CD4-positive, alpha-beta T cell (primary cell): Measurements from ENCODE around the gene GPD2. TPM values are rescaled to one million over a fixed set of nuclear protein-coding genes. Genes with fewer than 3 reads are reported as not detected.

Source experiments
- ATAC-seq: fragments of 200-7000 bp; cut with Tn5 transposase; one replicate; pipeline ENCODE4 v1.10.0; 2022; ENCODE audit warnings: mild to moderate bottlenecking; ENCODE audit not compliant: poor library complexity
- CTCF ChIA-PET: fragments of 350-600 bp; sonication (Branson Sonifier 250); formaldehyde crosslinking; loops from one replicate; lab custom pipeline; 2021; ENCODE audit warnings: antibody characterized with exemption, inconsistent platforms; lab: Charles Lee
- POLR2A ChIA-PET: fragments of 350-600 bp; sonication (Branson Sonifier 250); formaldehyde crosslinking; loops from one replicate; lab custom pipeline; 2021; ENCODE audit warnings: antibody characterized with exemption, inconsistent platforms; lab: Charles Lee
- DNase-seq, 14 experiments: peaks; one replicate each; pipeline ENCODE4 v3.0.0-alpha.2; 2013 to 2020; ENCODE audit warnings: mixed read lengths in 2 of 14
- H3K27ac ChIP-seq, 2 donors: one replicate each; pipeline versions ENCODE4 v1.5.1 to v1.7.0; 2013; ENCODE audit warnings: low read length in 2 of 2, low read depth in 1 of 2, mild to moderate bottlenecking in 1 of 2
- H3K27me3 ChIP-seq, 2 experiments: 1 replicate in 1 of 2; 2 replicates in 1 of 2; pipeline versions ENCODE4 v1.6.1 to v1.7.0; 2013; ENCODE audit warnings: low read length in 2 of 2, control low read depth in 1 of 2, mild to moderate bottlenecking in 1 of 2, moderate library complexity in 1 of 2; ENCODE audit not compliant: insufficient read depth in 2 of 2, control insufficient read depth in 1 of 2
- H3K36me3 ChIP-seq: one replicate; pipeline ENCODE4 v1.6.1; 2013; ENCODE audit warnings: low read length, control low read depth; ENCODE audit not compliant: insufficient read depth
- H3K4me1 ChIP-seq: one replicate; pipeline ENCODE4 v1.6.1; 2013; ENCODE audit warnings: low read length, control low read depth; ENCODE audit not compliant: insufficient read depth
- H3K4me3 ChIP-seq: one replicate; pipeline ENCODE4 v1.5.1; 2013; ENCODE audit warnings: mild to moderate bottlenecking, low read length, moderate library complexity
- H3K9me3 ChIP-seq, 2 experiments: 1 replicate in 1 of 2; 2 replicates in 1 of 2; pipeline versions ENCODE4 v1.6.1 to v1.7.0; 2013; ENCODE audit warnings: low read length in 2 of 2, mild to moderate bottlenecking in 2 of 2, control low read depth in 1 of 2, moderate library complexity in 1 of 2; ENCODE audit not compliant: control insufficient read depth in 1 of 2, insufficient read depth in 1 of 2
- H3K27ac Mint-ChIP-seq: one replicate; pipeline ENCODE4 v1.8.0; 2020; ENCODE audit warnings: mixed read lengths
- H3K27me3 Mint-ChIP-seq: one replicate; pipeline ENCODE4 v1.8.0; 2021; ENCODE audit warnings: mixed read lengths
- H3K36me3 Mint-ChIP-seq: one replicate; pipeline ENCODE4 v1.8.0; 2021; ENCODE audit warnings: low read depth, mixed read lengths
- H3K4me1 Mint-ChIP-seq: one replicate; pipeline ENCODE4 v1.8.0; 2021; ENCODE audit warnings: low read depth, mixed read lengths
- H3K4me3 Mint-ChIP-seq: one replicate; pipeline ENCODE4 v1.8.0; 2020; ENCODE audit warnings: mild to moderate bottlenecking, mixed read lengths
- H3K9me3 Mint-ChIP-seq: one replicate; pipeline ENCODE4 v1.8.0; 2020; ENCODE audit warnings: mixed read lengths
- CTCF ChIP-seq: fragments of 200-600 bp; IDR thresholded peaks from one replicate; pipeline ENCODE4 v1.8.0; 2022; ENCODE audit warnings: antibody characterized with exemption, mild to moderate bottlenecking
- intact Hi-C, 2 experiments: fragments of 100-400 bp; cut with DNase I in 1 of 2; cut with micrococcal nuclease in 1 of 2; formaldehyde crosslinking; loops; one replicate each; pipeline versions ENCODE4 v1.15.1 to v1.9.0; 2023 to 2025; cut with DNase I, micrococcal nuclease
- total RNA-seq, 174 experiments: library from RNA in 2 of 174; stranded (reverse) in 2 of 174; gene quantifications; one replicate each; pipeline ENCODE4 v1.2.3 and lab custom pipeline; 2021 to 2026

Gene GPD2
- total RNA-seq, 2 experiments from 2014 or later, result 6.2 to 6.7 TPM

GRCh38 chr2:156437272-156437930, 1.2 kb downstream of the GPD2 start:
- peaks cover 28% of the 10 kb centered on the region for H3K4me1 ChIP-seq
- peak overlapping the region; percentile 96 for H3K4me3 Mint-ChIP-seq
- H3K27ac Mint-ChIP-seq, result peak overlapping the region; percentile 95
- H3K4me3 ChIP-seq, result peak overlapping the region; percentile 80
- DNase-seq (peak in 2 of 14 experiments; percentile 40 to 49), ATAC-seq (no peak)
- ChIA-PET POLR2A (interaction anchor here (0.9 to 4.6 kb wide), 4 partner anchors 37 to 103 kb away, joined by 5 to 50 read pairs (median 24); partner anchors contain the start of gene NR4A2), CTCF (interaction anchor here (0.9 to 1.3 kb wide), 2 partner anchors 103 to 108 kb away, joined by 3 to 7 read pairs; no protein-coding TSS in a partner anchor)
- no peaks in the 10 kb centered on the region for H3K27me3 Mint-ChIP-seq
- no peak overlapping the region for H3K27ac ChIP-seq
- H3K9me3 ChIP-seq, result no peaks in the 10 kb centered on the region
- H3K4me1 Mint-ChIP-seq, result peaks cover 33% of the 10 kb centered on the region
- H3K36me3 Mint-ChIP-seq, result peaks cover 6% of the 10 kb centered on the region
- H3K9me3 Mint-ChIP-seq, result no peaks in the 10 kb centered on the region
- H3K36me3 ChIP-seq, result no peaks in the 10 kb centered on the region
- intact Hi-C loops, result loop anchor here (5.0 kb wide), 2 partner anchors 90 to 105 kb away; partner anchors contain the start of gene NR4A2 (in 1 of the 2)
- no peaks in the 10 kb centered on the region for H3K27me3 ChIP-seq
- no peak for TF ChIP-seq CTCF

DNA sequence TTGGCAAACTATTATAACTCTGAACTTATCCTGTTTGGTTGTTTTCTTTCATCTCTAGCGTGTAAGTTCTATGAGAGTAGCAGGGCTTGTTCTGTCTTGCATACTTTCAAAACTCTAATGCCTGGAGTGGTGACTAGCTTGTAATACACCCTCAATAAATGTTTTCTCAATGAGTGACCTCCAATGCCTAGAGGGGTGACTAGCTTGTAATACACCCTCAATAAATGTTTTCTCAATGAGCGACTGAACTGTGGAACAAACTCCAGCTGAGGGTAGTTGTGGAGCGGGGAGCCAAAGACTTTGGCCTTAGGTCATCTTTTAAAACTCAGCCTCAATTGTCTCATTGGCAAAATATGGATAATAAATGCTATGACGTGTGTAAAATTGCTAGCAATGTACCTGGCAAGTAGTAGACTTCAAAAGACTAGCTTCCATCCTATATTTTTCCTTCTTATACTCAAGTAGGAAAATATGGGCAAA, 1.8 kb downstream of the GPD2 start:
- Histone ChIP-seq H3K4me1 (peaks cover 28% of the 10 kb centered on the region), H3K27me3 (no peaks in the 10 kb centered on the region), H3K4me3 (no peak overlapping the region), H3K27ac (no peak overlapping the region), H3K9me3 (no peaks in the 10 kb centered on the region), H3K36me3 (no peaks in the 10 kb centered on the region)
- POLR2A ChIA-PET, result interaction anchor here (1.2 to 4.6 kb wide), 3 partner anchors 38 to 104 kb away, joined by 6 to 50 read pairs (median 31); partner anchors contain the start of gene NR4A2
- peaks cover 8% of the 10 kb centered on the region for H3K36me3 Mint-ChIP-seq
- no peak for ATAC-seq
- no peaks in the 10 kb centered on the region for H3K9me3 Mint-ChIP-seq
- intact Hi-C loops, result loop anchor here (5.0 kb wide), 2 partner anchors 91 to 106 kb away; partner anchors contain the start of gene NR4A2 (in 1 of the 2)
- peak overlapping the region; percentile 96 for H3K4me3 Mint-ChIP-seq
- CTCF ChIA-PET, result no interaction called here
- H3K4me1 Mint-ChIP-seq, result peaks cover 36% of the 10 kb centered on the region
- H3K27me3 Mint-ChIP-seq, result no peaks in the 10 kb centered on the region
- no peak for DNase-seq
- H3K27ac Mint-ChIP-seq, result peak overlapping the region; percentile 95
- TF ChIP-seq CTCF, result no peak

GRCh38 chr2:156443089-156443488, 6.9 kb downstream of the GPD2 start:
- no peak for ATAC-seq
- CTCF ChIA-PET, result no interaction called here
- no peaks in the 10 kb centered on the region for H3K9me3 Mint-ChIP-seq
- peaks cover 6% of the 10 kb centered on the region for H3K36me3 Mint-ChIP-seq
- TF ChIP-seq CTCF, result no peak
- H3K27ac Mint-ChIP-seq, result no peak overlapping the region
- no peak overlapping the region for H3K4me3 Mint-ChIP-seq
- Histone ChIP-seq H3K4me3 (no peak overlapping the region), H3K9me3 (no peaks in the 10 kb centered on the region), H3K4me1 (peaks cover 3% of the 10 kb centered on the region), H3K27me3 (no peaks in the 10 kb centered on the region), H3K27ac (no peak overlapping the region), H3K36me3 (no peaks in the 10 kb centered on the region)
- H3K4me1 Mint-ChIP-seq, result peaks cover 26% of the 10 kb centered on the region
- DNase-seq, result no peak
- POLR2A ChIA-PET, result no interaction called here
- intact Hi-C loops, result no loop called here
- no peaks in the 10 kb centered on the region for H3K27me3 Mint-ChIP-seq
